Mesenchymal stem cell (in vitro differentiated cells and primary cell): ENCODE results near the gene SNRPD3.

Experiments used
- DNase-seq: peaks from one replicate; pipeline ENCODE4 v3.0.0-alpha.2; 2013
- H2AFZ ChIP-seq: one replicate; pipeline ENCODE4 v1.6.1; 2013; ENCODE audit warnings: low read depth, mild to moderate bottlenecking, control low read depth, inconsistent platforms, low read length, moderate library complexity
- H2AK5ac ChIP-seq: 2 replicates; pipeline ENCODE4 v1.6.1; 2013; ENCODE audit warnings: low read length, moderate library complexity, mild to moderate bottlenecking, inconsistent platforms; ENCODE audit not compliant: severe bottlenecking
- H2BK120ac ChIP-seq: one replicate; pipeline ENCODE4 v1.6.1; 2013; ENCODE audit warnings: low read depth, mild to moderate bottlenecking, inconsistent platforms, low read length, moderate library complexity
- H2BK12ac ChIP-seq, 2 experiments: one replicate each; pipeline ENCODE4 v1.6.1; 2013; ENCODE audit warnings: inconsistent platforms in 2 of 2, low read length in 2 of 2, mild to moderate bottlenecking in 2 of 2, moderate library complexity in 2 of 2, control low read depth in 1 of 2
- H2BK15ac ChIP-seq: one replicate; pipeline ENCODE4 v1.6.1; 2013; ENCODE audit warnings: mild to moderate bottlenecking, low read depth, inconsistent platforms; ENCODE audit not compliant: poor library complexity, severe bottlenecking
- H2BK5ac ChIP-seq: 2 replicates; pipeline ENCODE4 v1.6.1; 2013; ENCODE audit warnings: low read depth, mild to moderate bottlenecking, low read length, control low read depth, inconsistent platforms; ENCODE audit not compliant: poor library complexity, severe bottlenecking
- H3K14ac ChIP-seq, 2 experiments: one replicate each; pipeline ENCODE4 v1.6.1; 2013; ENCODE audit warnings: inconsistent platforms in 2 of 2, low read length in 2 of 2, control low read depth in 1 of 2, mild to moderate bottlenecking in 1 of 2, moderate library complexity in 1 of 2
- H3K18ac ChIP-seq, 2 experiments: one replicate each; pipeline ENCODE4 v1.6.1; 2013; ENCODE audit warnings: inconsistent platforms in 2 of 2, low read length in 2 of 2, control low read depth in 1 of 2, low read depth in 1 of 2, mild to moderate bottlenecking in 1 of 2
- H3K23ac ChIP-seq, 2 experiments: one replicate each; pipeline ENCODE4 v1.6.1; 2013; ENCODE audit warnings: inconsistent platforms in 2 of 2, low read length in 2 of 2, mild to moderate bottlenecking in 2 of 2, moderate library complexity in 2 of 2, control low read depth in 1 of 2
- H3K27ac ChIP-seq: 2 replicates; pipeline ENCODE4 v1.5.1; 2013; ENCODE audit warnings: mild to moderate bottlenecking, moderate library complexity, low read length, control low read depth, inconsistent platforms; ENCODE audit not compliant: poor library complexity, severe bottlenecking
- H3K27me3 ChIP-seq, 2 experiments: 2 replicates each; pipeline versions ENCODE4 v1.6.1 to v1.7.0; 2013; ENCODE audit warnings: low read length in 2 of 2, mild to moderate bottlenecking in 2 of 2, moderate library complexity in 2 of 2, control low read depth in 1 of 2, inconsistent platforms in 1 of 2; ENCODE audit not compliant: control insufficient read depth in 1 of 2, insufficient read depth in 1 of 2
- H3K36me3 ChIP-seq, 2 experiments: 2 replicates each; pipeline versions ENCODE4 v1.6.1 to v1.7.0; 2013; ENCODE audit warnings: low read length in 2 of 2, control low read depth in 1 of 2, inconsistent platforms in 1 of 2, low read depth in 1 of 2, mild to moderate bottlenecking in 1 of 2; ENCODE audit not compliant: insufficient read depth in 2 of 2, control insufficient read depth in 1 of 2
- H3K4ac ChIP-seq, 2 experiments: one replicate each; pipeline ENCODE4 v1.6.1; 2013; ENCODE audit warnings: inconsistent platforms in 2 of 2, low read length in 2 of 2, mild to moderate bottlenecking in 2 of 2, moderate library complexity in 2 of 2, control low read depth in 1 of 2, low read depth in 1 of 2
- H3K4me1 ChIP-seq: 2 replicates; pipeline ENCODE4 v1.6.1; 2013; ENCODE audit warnings: low read depth, low read length, control low read depth; ENCODE audit not compliant: control insufficient read depth, insufficient read depth
- H3K4me2 ChIP-seq: 2 replicates; pipeline ENCODE4 v1.6.1; 2013; ENCODE audit warnings: low read length, mild to moderate bottlenecking, inconsistent platforms; ENCODE audit not compliant: poor library complexity, severe bottlenecking
- H3K4me3 ChIP-seq, 2 experiments: 2 replicates each; pipeline versions ENCODE4 v1.5.1 to v1.7.0; 2013; ENCODE audit warnings: low read length in 2 of 2, mild to moderate bottlenecking in 2 of 2, control low read depth in 1 of 2, low read depth in 1 of 2; ENCODE audit not compliant: insufficient read depth in 1 of 2
- H3K79me1 ChIP-seq: replicated peaks from 2 replicates; pipeline ENCODE4 v1.6.1; 2013; ENCODE audit warnings: mild to moderate bottlenecking, control low read depth, low read length, inconsistent platforms; ENCODE audit not compliant: poor library complexity, severe bottlenecking
- H3K9ac ChIP-seq: 2 replicates; pipeline ENCODE4 v1.7.0; 2013; ENCODE audit warnings: mild to moderate bottlenecking, low read length, moderate library complexity
- H3K9me3 ChIP-seq: 2 replicates; pipeline ENCODE4 v1.7.0; 2013; ENCODE audit warnings: mild to moderate bottlenecking, low read length; ENCODE audit not compliant: control insufficient read depth
- H4K8ac ChIP-seq: one replicate; pipeline ENCODE4 v1.6.1; 2013; ENCODE audit warnings: inconsistent platforms, mild to moderate bottlenecking, low read length, moderate library complexity
- H4K91ac ChIP-seq: one replicate; pipeline ENCODE4 v1.6.1; 2013; ENCODE audit warnings: mild to moderate bottlenecking, low read length, inconsistent platforms
- WGBS: methylation state at CpG from one replicate; pipeline ENCODE4 v1.1.7; 2013; ENCODE audit warnings: mixed read lengths; 5-methylcytosine and 5-hydroxymethylcytosine counted together

The SNRPD3 gene

DNA sequence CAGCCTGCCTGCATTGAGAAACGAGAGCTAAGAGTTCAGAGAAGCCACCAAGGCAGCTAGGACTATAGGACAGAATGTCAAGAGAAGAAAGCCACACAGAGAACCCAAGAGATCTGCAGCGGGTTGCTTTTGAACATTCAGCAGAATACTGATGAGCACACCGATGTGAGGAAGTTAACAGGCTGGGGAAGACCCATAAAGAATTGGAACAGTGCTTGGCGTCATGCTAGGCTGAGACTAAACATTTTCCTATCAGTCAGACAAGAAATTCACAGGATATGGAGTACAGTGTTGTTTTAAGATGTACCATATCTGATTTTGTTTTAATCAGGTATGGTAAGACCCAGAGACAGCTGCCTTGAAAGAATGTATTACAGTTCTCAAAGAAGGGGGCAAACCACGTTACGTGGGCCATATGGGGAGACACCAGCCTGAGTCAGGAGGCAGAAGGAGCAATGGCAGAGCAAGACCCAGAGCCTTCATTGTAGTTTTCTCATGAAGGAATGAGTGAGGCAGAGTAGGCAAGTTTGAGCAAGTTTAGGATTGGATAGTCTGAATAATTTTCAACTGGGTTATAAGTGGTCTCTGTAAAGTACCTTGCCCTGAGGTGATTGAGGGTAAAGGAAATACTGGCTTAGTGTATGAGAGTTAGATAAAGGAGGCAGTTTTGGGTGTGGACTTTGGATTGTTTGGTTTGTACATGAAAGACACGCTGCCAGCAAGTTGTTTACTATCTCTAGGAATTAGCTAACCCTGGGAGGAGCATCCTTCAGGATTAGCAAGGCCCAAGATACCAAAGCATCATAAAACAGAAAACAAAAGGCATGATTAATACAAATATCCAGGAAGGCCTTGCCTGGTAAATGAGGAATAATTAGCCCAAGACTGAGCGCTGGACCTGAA lies 22.8 kb downstream of the SNRPD3 start:
- Histone ChIP-seq H3K9ac (no peak overlapping the region), H3K36me3 (peaks cover 14 to 38% of the 10 kb centered on the region in 2 experiments), H3K9me3 (no peaks in the 10 kb centered on the region), H2BK120ac (no peak overlapping the region), H3K4me1 (peaks cover 6% of the 10 kb centered on the region), H3K14ac (no peak overlapping the region), H2AFZ (no peak overlapping the region), H2AK5ac (no peak overlapping the region), H2BK5ac (no peak overlapping the region), H3K4me3 (no peak overlapping the region), H3K4ac (no peak overlapping the region), H3K27ac (no peak overlapping the region), H4K8ac (no peak overlapping the region), H4K91ac (no peak overlapping the region), H2BK12ac (no peak overlapping the region), H3K23ac (no peak overlapping the region), H3K27me3 (no peaks in the 10 kb centered on the region), H3K18ac (no peak overlapping the region), H2BK15ac (no peak overlapping the region), H3K79me1 (peaks cover 1% of the 10 kb centered on the region), H3K4me2 (no peak overlapping the region)
- DNase-seq: peak; percentile 13
- WGBS: 93% methylated on average over 8 of the region's 8 CpGs

DNA sequence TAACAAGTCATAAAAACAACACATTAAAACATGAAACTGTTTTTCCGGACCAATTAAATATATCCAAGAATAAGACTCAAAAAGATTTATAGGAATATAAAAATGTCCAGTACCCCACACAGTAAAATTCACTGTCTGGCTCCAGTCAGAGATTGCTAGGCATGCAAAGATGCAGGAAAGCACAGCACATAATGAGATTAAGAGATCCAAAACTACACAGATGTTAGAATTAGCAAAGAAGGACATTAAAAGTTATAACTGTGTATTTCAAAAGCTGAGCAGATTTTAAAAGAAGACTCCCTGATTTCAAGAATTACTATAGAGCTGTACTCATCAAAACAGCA lies 23.4 kb downstream of the SNRPD3 start:
- H3K9me3 ChIP-seq: no peaks in the 10 kb centered on the region
- H3K79me1 ChIP-seq: peaks cover 1% of the 10 kb centered on the region
- peaks cover 13 to 32% of the 10 kb centered on the region in 2 experiments for H3K36me3 ChIP-seq
- H4K91ac ChIP-seq: no peak overlapping the region
- H3K4me3 ChIP-seq: no peak overlapping the region
- no peak overlapping the region for H3K18ac ChIP-seq
- H4K8ac ChIP-seq: no peak overlapping the region
- no peak overlapping the region for H2AK5ac ChIP-seq
- H2BK120ac ChIP-seq: no peak overlapping the region
- H2AFZ ChIP-seq: no peak overlapping the region
- H3K14ac ChIP-seq: no peak overlapping the region
- 100% methylated on average over 1 of the region's 1 CpG for WGBS
- no peak overlapping the region for H3K23ac ChIP-seq
- H3K4me2 ChIP-seq: no peak overlapping the region
- H3K27ac ChIP-seq: no peak overlapping the region
- no peak overlapping the region for H2BK5ac ChIP-seq
- no peak overlapping the region for H2BK15ac ChIP-seq
- H2BK12ac ChIP-seq: no peak overlapping the region
- H3K27me3 ChIP-seq: no peaks in the 10 kb centered on the region
- no peak for DNase-seq
- peaks cover 11% of the 10 kb centered on the region for H3K4me1 ChIP-seq
- no peak overlapping the region for H3K9ac ChIP-seq
- no peak overlapping the region for H3K4ac ChIP-seq

DNA sequence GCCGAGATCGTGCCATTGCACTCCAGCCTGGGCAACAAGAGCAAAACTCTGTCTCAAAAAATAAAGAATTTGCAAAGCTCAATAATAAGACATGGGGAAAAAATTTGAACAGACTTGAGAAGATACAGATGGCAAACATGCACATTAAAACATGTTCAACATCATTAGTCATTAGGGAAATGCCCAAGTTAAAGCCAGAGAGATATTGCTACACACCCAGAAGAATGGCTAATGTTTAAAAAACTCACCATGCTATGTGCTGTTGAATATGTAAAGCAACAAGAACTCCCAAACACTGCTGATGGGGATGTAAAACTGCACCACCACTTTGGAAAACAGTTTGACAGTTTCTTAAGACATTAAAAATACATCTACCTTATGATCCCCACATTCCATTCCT lies 24.5 kb downstream of the SNRPD3 start:
- Histone ChIP-seq H3K27me3 (no peaks in the 10 kb centered on the region), H2BK120ac (no peak overlapping the region)
- WGBS: 100% methylated on average over 1 of the region's 2 CpGs

DNA sequence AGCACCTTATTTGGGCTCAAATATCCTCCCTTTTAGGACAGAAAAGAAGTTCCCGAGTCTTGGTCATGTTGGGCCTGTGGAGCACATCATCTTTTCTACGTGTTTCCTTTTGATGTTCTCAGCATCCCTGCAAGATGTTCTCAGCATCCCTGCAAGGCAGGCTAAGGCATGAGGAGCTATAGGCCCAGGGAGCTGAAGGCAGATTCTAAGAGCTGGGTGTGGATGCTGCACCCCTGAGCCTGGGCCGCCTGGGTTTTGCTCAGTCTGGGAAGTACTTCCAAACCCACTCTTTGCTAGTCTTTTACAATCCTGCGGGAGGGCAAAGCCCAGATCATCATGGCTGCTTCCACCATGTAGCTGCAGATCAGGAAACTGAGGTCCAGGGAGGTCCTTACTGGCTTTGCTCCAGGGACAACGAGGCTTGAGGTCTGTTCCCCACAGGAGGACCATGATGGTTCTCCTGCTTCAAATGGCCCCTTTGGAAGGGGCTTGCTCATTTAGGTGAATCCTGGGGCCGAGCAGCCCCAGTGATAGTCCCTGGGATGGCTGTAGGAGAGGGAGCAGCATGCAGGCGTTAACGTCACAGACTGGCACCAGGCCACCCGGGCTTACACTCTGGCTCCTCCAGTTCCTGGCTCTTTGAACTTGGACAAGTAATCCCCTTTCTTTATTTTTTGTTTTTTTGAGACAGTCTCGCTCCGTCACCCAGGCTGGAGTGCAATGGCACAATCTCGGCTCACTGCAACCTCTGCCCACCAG lies 26.4 kb downstream of the SNRPD3 start:
- Histone ChIP-seq H3K23ac (no peak overlapping the region), H2BK15ac (no peak overlapping the region), H4K8ac (no peak overlapping the region), H3K27me3 (no peaks in the 10 kb centered on the region), H3K4ac (no peak overlapping the region), H3K4me2 (no peak overlapping the region), H2AK5ac (no peak overlapping the region), H2BK12ac (no peak overlapping the region), H3K9me3 (no peaks in the 10 kb centered on the region), H3K79me1 (peaks cover 1% of the 10 kb centered on the region), H2AFZ (no peak overlapping the region), H2BK120ac (no peak overlapping the region), H3K18ac (no peak overlapping the region), H3K27ac (no peak overlapping the region), H3K9ac (no peak overlapping the region), H2BK5ac (no peak overlapping the region), H3K4me1 (peaks cover 19% of the 10 kb centered on the region), H3K4me3 (no peak overlapping the region), H3K14ac (no peak overlapping the region), H4K91ac (no peak overlapping the region), H3K36me3 (peaks cover 30% of the 10 kb centered on the region in 2 experiments)
- DNase-seq: no peak
- 99% methylated on average over 11 of the region's 12 CpGs for WGBS

More for the DNA sequence above, 24.5 kb downstream of the SNRPD3 start:
- Histone ChIP-seq H3K23ac (no peak overlapping the region), H4K8ac (no peak overlapping the region), H3K4ac (no peak overlapping the region), H3K36me3 (peaks cover 19 to 22% of the 10 kb centered on the region in 2 experiments), H2BK15ac (no peak overlapping the region), H4K91ac (no peak overlapping the region), H2AFZ (no peak overlapping the region), H3K4me1 (peaks cover 16% of the 10 kb centered on the region), H3K79me1 (peaks cover 1% of the 10 kb centered on the region), H2BK5ac (no peak overlapping the region), H3K4me3 (no peak overlapping the region), H3K9me3 (no peaks in the 10 kb centered on the region), H3K14ac (no peak overlapping the region), H3K18ac (no peak overlapping the region), H3K27ac (no peak overlapping the region), H3K4me2 (no peak overlapping the region), H2BK12ac (no peak overlapping the region), H2AK5ac (no peak overlapping the region), H3K9ac (no peak overlapping the region)
- peak; percentile 87 for DNase-seq
